ENCODE results near the gene DOCK2.
"Not testable (repeated sequence)": the region's sequence is repeated elsewhere in the genome, so short reads cannot be mapped to it uniquely, and the experiment has no call there.

DOCK2 gene

DNA sequence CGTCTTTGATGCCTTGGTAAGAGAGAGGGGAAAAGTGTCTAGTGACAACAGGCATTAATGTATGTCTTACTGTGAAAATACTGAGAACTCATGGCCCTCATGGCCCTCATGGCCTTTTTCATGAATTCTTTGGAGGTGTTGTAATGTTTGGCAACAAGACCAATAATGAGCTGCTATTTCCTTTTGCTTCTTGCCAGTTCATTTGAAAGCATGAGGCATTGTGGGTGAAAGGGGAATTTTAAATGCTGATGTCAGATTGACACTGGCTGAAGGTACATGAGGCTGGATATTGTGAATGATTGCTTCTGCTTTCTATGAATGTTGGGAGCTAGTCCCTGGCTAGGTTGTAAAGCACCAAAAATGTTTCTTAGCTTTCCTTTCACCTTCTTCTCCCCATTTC, 79.2 kb downstream of the DOCK2 start:
- FAIRE-seq: no peak

GRCh38 chr5:169717288-169717687, 80.2 kb downstream of the DOCK2 start:
- FAIRE-seq: no peak
- no peak for DNase-seq (ENCODE audit: low spot score)

More for the DNA sequence above, 79.2 kb downstream of the DOCK2 start:
- no peak for DNase-seq (ENCODE audit: low spot score)

- FAIRE-seq (no peak), DNase-seq (ENCODE audit: low spot score) (no peak)
These were observed 82.6 kb downstream of the DOCK2 start for GRCh38 chr5:169719360-169720314.

GRCh38 chr5:169721771-169722170, 84.7 kb downstream of the DOCK2 start:
- no peak for DNase-seq (ENCODE audit: low spot score)
- no peak for FAIRE-seq

DNA sequence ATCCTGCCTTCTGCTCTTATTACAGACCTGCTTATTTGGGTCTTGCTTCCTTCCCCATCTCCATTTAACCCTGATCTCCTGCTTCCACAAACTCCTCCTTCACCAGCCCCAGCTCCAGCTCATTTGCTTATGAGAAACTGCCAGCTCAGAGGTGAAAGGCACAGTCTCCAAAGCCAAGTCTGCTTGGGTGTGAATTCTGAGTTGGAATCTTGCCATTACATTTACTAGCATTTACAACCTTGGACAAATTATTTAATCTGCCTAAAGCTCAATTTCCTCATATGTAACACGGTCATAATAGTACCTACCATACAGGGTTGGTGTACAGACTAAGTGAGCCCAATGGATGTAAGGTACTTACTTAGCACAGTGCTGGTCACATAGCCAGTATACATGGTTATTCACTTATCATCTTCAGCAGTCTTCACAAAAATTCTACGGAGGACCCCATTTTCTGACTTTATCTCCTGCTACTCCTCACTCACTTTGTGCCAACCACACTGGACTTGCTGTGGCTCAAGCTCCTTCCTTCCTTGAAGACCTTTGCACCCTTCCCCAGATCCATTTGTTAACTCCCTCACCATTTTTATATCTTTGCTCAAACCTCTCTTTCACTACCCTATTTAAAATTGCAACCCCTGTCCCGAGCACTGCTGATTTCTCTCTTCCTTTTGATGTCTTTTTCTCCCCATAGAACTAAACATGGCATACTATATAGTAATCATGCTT, 86.2 kb downstream of the DOCK2 start:
- no peak for FAIRE-seq
- DNase-seq (ENCODE audit: low spot score): no peak

DNA sequence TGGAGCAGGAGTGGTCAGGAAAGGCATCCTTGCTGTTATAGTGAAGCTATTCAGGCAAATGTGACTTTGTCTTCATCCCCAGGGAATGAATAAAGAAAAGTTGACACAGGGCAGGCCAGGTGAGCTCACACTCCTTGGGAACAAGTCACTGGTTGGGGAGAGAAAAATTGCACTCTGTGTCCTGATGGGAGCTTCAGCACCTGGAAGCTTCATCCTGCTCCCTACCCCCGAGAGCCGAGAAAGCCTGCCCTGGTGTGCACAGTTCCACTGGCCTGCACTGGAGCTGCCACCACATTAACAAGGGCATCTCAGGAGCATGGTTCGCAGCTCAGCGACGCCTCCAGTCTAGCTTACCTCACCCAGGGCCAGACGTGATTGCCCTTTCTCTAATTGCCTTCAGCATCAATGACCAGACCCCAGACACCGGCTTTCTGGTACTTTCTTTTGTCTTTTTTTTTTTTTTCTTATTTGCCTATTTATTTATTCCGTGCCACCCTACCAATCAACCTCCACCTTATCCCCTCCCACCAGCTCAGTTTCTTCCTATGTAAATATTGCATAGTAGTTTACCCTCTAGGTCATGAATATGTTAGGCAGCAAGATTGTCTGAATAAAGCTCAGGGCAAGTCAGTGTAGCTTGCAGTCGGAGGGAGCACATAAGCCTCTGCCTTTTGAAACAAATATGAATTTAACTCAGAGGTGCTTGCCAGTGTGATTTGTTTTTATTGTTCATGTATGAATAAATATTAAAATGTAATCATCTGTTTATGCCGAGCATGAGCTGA, 87.4 kb downstream of the DOCK2 start:
- FAIRE-seq (no peak), DNase-seq (ENCODE audit: low spot score) (no peak)

- not testable (repeated sequence) for FAIRE-seq; DNase-seq (ENCODE audit: low spot score)
These were observed 88.6 kb downstream of the DOCK2 start for GRCh38 chr5:169725665-169726064.

DNA sequence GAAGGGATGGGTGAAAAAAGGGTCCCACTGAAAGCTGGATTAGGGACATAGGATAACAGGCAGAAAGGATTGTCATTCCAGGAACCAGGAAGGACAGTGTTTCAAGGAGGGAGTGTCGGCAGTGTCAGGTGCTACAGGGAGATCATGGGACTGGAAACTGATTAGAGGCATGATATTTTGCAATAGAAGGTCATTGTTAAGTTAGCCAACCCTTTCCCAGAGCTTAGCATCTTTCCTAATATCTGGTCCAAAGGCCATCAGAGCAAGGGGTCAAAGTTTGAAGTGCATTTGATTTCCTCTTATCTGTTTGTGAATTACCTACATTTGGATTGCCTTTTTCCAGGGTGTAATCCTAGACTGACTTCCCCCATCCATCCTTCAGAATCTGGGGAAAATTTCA, 91.3 kb downstream of the DOCK2 start:
- FAIRE-seq: no peak
- no peak for DNase-seq (ENCODE audit: low spot score)

DNA sequence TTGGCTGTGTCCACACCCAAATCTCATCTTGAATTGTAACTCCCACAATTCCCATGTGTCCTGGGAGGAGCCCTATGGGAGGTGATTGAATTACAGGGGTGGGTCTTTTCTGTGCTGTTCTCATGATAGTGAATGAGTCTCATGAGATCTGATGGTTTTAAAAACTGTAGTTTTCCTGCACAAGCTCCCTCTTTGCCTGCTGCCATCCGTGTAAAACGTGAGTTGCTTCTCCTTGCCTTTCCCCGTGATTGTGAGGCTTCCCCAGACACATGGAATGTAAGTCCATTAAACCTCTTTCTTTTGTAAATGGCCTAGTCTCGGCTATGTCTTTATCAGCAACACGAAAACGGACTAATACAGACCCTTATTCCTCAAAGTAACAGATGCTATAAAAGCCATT, 94.1 kb downstream of the DOCK2 start:
- DNase-seq (ENCODE audit: low spot score) (no peak), FAIRE-seq (no peak)

GRCh38 chr5:169732841-169733240, 95.8 kb downstream of the DOCK2 start:
- no peak for FAIRE-seq
- no peak for DNase-seq (ENCODE audit: low spot score)

GRCh38 chr5:169735913-169736312, 98.8 kb downstream of the DOCK2 start:
- FAIRE-seq (no peak), DNase-seq (ENCODE audit: low spot score) (no peak)

DNA sequence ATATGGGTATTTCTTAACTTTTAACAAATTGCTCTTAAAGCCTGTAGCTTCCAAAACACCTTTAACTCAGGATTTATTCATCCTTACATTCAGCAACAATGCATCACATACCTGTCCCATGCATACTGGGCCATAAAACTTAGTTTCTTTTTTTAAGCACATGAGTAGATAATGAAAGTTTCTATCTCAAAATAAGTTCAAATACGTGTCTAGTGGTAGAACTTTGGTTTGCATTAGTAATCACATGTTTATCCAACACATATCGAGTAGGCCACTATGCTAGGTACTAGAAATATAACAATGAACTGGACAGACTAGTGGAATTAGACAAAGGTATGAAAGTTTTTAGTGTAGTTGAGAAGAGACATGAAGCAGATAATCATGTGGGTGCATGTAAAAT, 99.6 kb downstream of the DOCK2 start:
- DNase-seq (ENCODE audit: low spot score) (no peak), FAIRE-seq (no peak)

GRCh38 chr5:169740435-169740834, 103.4 kb downstream of the DOCK2 start:
- FAIRE-seq (no peak), DNase-seq (ENCODE audit: low spot score) (no peak)

GRCh38 chr5:169742771-169743296, 105.8 kb downstream of the DOCK2 start:
- no peak for DNase-seq (ENCODE audit: low spot score)

DNA sequence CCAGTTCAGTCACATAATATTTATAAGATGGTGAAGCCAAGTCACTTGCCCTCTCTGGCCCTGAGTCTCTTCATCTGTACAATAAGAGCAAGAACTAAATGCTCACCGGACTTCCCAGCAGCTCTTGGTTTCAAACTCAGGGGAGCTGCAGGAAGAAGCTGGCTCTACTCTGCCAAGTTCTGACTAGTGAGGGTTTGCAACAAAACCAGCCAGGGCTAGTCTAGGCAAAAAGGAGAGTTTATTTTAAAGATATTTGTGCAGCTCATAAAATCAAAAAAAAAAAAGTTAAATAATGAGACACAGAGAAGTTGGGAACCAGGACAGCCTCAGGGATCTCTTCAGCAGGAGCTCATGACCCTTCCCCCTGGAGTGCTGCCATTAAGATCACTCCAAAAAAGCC, 107.3 kb downstream of the DOCK2 start:
- DNase-seq (ENCODE audit: low spot score): no peak
- FAIRE-seq: no peak

More at GRCh38 chr5:169742771-169743296, 105.8 kb downstream of the DOCK2 start:
- FAIRE-seq: no peak

DNA sequence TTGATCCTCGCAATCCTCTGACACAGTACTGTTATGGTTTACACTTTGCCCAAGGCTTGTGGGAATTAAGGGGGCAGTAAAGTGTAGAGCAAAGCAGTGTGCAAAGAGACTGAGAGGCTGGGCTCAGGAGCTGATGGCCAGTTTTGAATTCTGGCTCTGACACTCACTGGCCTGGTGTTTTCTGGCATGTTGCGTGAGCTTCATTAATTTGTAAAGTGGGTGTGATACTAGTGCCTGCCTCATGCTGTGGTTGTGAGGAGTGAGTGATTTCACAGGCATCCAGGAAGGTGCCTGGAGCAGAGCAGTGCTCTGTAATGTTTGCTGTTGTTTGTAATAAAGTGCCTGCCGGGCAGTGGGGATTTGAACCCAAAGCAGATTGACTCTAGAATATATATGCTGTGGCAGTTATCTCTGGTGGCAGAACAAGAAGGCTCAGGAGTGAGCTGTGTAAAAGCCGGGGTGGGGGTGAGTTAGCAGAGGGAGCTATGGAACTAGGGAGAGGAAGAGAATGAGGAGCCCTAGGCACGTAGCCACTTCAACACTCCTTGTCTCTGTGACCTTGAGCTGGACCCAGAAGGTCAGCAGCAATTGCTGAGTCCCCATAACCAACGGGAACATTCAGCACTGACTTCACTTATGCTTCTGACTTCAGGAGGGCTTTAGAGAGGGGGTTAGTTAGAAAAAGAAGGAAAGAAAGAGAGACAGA, 108.5 kb downstream of the DOCK2 start:
- FAIRE-seq: no peak
- no peak for DNase-seq (ENCODE audit: low spot score)

DNA sequence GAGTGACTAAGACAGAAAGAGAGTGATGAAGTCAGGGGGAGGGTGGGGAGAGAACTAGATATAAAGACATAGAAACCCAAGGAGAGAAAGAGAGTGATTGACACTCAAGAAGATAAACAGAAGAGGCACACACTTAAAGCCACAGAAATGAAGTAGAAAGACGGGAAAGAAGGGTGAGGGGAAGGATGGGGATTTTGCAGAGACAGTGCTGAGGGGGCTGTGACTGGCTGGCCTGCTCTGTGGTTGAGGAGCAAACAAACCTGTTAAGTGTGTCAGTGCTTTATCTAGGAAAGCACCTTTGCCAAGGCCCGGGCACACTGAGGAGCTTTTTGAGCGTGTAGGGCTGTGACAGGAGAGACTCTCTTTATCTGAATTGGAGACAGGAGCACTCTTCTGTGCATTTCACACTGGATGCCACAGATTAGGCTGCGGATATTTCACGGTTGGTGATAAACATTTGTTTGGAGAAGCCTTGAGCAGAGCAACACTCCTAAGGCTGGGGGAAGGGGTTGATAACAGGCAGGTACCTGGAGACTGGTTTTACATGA, 109.1 kb downstream of the DOCK2 start:
- DNase-seq (ENCODE audit: low spot score) (no peak), FAIRE-seq (no peak)

GRCh38 chr5:169748174-169748573, 111.1 kb downstream of the DOCK2 start:
- DNase-seq (ENCODE audit: low spot score) (no peak), FAIRE-seq (no peak)

GRCh38 chr5:169749295-169749694, 112.2 kb downstream of the DOCK2 start:
- DNase-seq (ENCODE audit: low spot score): no peak

DNA sequence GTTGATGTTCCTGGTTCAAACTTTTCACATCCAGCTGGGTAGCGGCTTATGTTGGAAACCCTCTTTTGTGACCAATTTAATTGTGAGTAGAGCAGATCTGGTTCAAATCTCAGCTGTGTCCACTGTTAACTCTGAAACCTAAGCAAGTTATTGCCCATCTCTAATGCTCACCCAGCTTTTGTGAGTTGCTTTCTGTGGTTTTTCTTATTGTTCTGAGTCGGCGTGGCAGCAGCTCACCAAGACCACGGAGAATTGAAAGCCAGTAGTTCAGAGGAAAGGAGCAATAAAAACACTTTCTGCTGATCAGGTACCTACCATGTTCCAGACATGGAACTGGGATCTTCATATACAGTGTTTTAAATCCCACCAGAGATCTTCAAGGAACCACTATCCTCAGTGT, 114.4 kb downstream of the DOCK2 start:
- FAIRE-seq: no peak
- DNase-seq (ENCODE audit: low spot score): no peak

More at GRCh38 chr5:169749295-169749694, 112.2 kb downstream of the DOCK2 start:
- no peak for FAIRE-seq
